ENCODE results near the gene NCAPH2. TPM values are rescaled to one million over a fixed set of nuclear protein-coding genes. Genes with fewer than 3 reads are reported as not detected.
A peak's percentile ranks its signal among the peaks of the same experiment; 100 is the strongest.
"Not testable (repeated sequence)": the region's sequence is repeated elsewhere in the genome, so short reads cannot be mapped to it uniquely, and the experiment has no call there.

NCAPH2 gene
- total RNA-seq, 2 donors from 2014 or later, result 121 to 130 TPM

- Mint-ChIP-seq H3K36me3 (peaks cover 13 to 40% of the 10 kb centered on the region in 2 donors), H3K27ac (no peak overlapping the region), H3K9me3 (no peaks in the 10 kb centered on the region)
- ATAC-seq (no peak), DNase-seq (ENCODE audit: low spot score in 2 of 2) (peak in 1 of 2 donors; percentile 71)
Measured at GRCh38 chr22:50529416-50529896, 21.4 kb downstream of the NCAPH2 start.

GRCh38 chr22:50529897-50530579 lies 22.0 kb downstream of the NCAPH2 start, which contains the start of gene TYMP:
Gene TYMP, minus strand, starts transcription at chr22:50530012. Its CDS starts 303 bp downstream, at chr22:50529709.
- peaks cover 9 to 34% of the 10 kb centered on the region in 2 donors for H3K36me3 Mint-ChIP-seq
- H3K27ac Mint-ChIP-seq, result peak within 1 kb of the TSS; percentile 99
- H3K9me3 Mint-ChIP-seq, result no peaks in the 10 kb centered on the region
- DNase-seq (ENCODE audit: low spot score in 2 of 2), result peak; percentile 79 to 84
- peak; percentile 19 to 34 for ATAC-seq

GRCh38 chr22:50530580-50530876 lies 22.5 kb downstream of the NCAPH2 start:
- no peaks in the 10 kb centered on the region for H3K9me3 Mint-ChIP-seq
- peak in 1 of 2 donors; percentile 2 for ATAC-seq
- H3K27ac Mint-ChIP-seq, result peak overlapping the region; percentile 97 to 99
- peaks cover 9 to 34% of the 10 kb centered on the region in 2 donors for H3K36me3 Mint-ChIP-seq
- DNase-seq (ENCODE audit: low spot score in 2 of 2), result no peak

GRCh38 chr22:50530877-50531545 lies 23.0 kb downstream of the NCAPH2 start:
- peaks cover 9 to 34% of the 10 kb centered on the region in 2 donors for H3K36me3 Mint-ChIP-seq
- ATAC-seq, result peak; percentile 48 to 50
- peak overlapping the region; percentile 99 for H3K27ac Mint-ChIP-seq

GRCh38 chr22:50531546-50531961 lies 23.5 kb downstream of the NCAPH2 start:
- peaks cover 9 to 34% of the 10 kb centered on the region in 2 donors for H3K36me3 Mint-ChIP-seq
- DNase-seq (ENCODE audit: low spot score in 2 of 2) (peak in 1 of 2 donors; percentile 79), ATAC-seq (peak; percentile 55 to 63)
- no peaks in the 10 kb centered on the region for H3K9me3 Mint-ChIP-seq
- H3K27ac Mint-ChIP-seq, result peak overlapping the region; percentile 99

More at GRCh38 chr22:50530877-50531545, 23.0 kb downstream of the NCAPH2 start:
- peak; percentile 81 for DNase-seq (ENCODE audit: low spot score in 2 of 2)
- H3K9me3 Mint-ChIP-seq, result no peaks in the 10 kb centered on the region

- Mint-ChIP-seq H3K36me3 (peaks cover 9 to 29% of the 10 kb centered on the region in 2 donors), H3K9me3 (no peaks in the 10 kb centered on the region), H3K27ac (peak overlapping the region; percentile 94 to 99)
- ATAC-seq, result peak in 1 of 2 donors; percentile 5
- DNase-seq (ENCODE audit: low spot score in 2 of 2), result no peak
Measured at GRCh38 chr22:50531962-50532674, 24.1 kb downstream of the NCAPH2 start.

- H3K9me3 Mint-ChIP-seq, result no peaks in the 10 kb centered on the region
- H3K36me3 Mint-ChIP-seq, result peaks cover 9 to 22% of the 10 kb centered on the region in 2 donors
- ATAC-seq (no peak), DNase-seq (ENCODE audit: low spot score in 2 of 2) (no peak)
- peak overlapping the region; percentile 94 to 99 for H3K27ac Mint-ChIP-seq
Measured at GRCh38 chr22:50532824-50533796, 25.1 kb downstream of the NCAPH2 start.

GRCh38 chr22:50533856-50534711 lies 26.1 kb downstream of the NCAPH2 start:
- ATAC-seq; H3K9me3 Mint-ChIP-seq; DNase-seq (ENCODE audit: low spot score in 2 of 2): not testable (repeated sequence)
- Mint-ChIP-seq H3K36me3 (peaks cover 9 to 20% of the 10 kb centered on the region in 2 donors), H3K27ac (peak overlapping the region; percentile 89 to 99)

GRCh38 chr22:50535113-50535512 lies 27.1 kb downstream of the NCAPH2 start:
- peaks cover 9 to 20% of the 10 kb centered on the region in 2 donors for H3K36me3 Mint-ChIP-seq

GRCh38 chr22:50536226-50536625 lies 28.2 kb downstream of the NCAPH2 start:
- H3K27ac Mint-ChIP-seq, result peak overlapping the region in 1 of 2 donors; percentile 72
- no peaks in the 10 kb centered on the region for H3K9me3 Mint-ChIP-seq
- DNase-seq (ENCODE audit: low spot score in 2 of 2) (no peak), ATAC-seq (no peak)
- H3K36me3 Mint-ChIP-seq, result peaks cover 5 to 20% of the 10 kb centered on the region in 2 donors

More at GRCh38 chr22:50535113-50535512, 27.1 kb downstream of the NCAPH2 start:
- ATAC-seq (no peak), DNase-seq (ENCODE audit: low spot score in 2 of 2) (no peak)
- Mint-ChIP-seq H3K27ac (no peak overlapping the region), H3K9me3 (no peaks in the 10 kb centered on the region)

GRCh38 chr22:50537765-50538164 lies 29.7 kb downstream of the NCAPH2 start:
- Mint-ChIP-seq H3K9me3 (peaks cover 0 to 4% of the 10 kb centered on the region in 2 donors), H3K36me3 (peaks cover 4 to 25% of the 10 kb centered on the region in 2 donors), H3K27ac (peak overlapping the region; percentile 97 to 100)
- ATAC-seq (no peak), DNase-seq (ENCODE audit: low spot score in 2 of 2) (no peak)

- DNase-seq (ENCODE audit: low spot score in 2 of 2), result no peak
- H3K27ac Mint-ChIP-seq, result peak overlapping the region; percentile 97 to 100
Measured at GRCh38 chr22:50540381-50540780, 32.4 kb downstream of the NCAPH2 start.

GRCh38 chr22:50541667-50542026 lies 33.6 kb downstream of the NCAPH2 start:
- peak overlapping the region; percentile 97 to 100 for H3K27ac Mint-ChIP-seq
- ATAC-seq (peak; percentile 39 to 49), DNase-seq (ENCODE audit: low spot score in 2 of 2) (peak in 1 of 2 donors; percentile 49)
- H3K9me3 Mint-ChIP-seq, result not testable (repeated sequence)
- peaks cover 0 to 17% of the 10 kb centered on the region in 2 donors for H3K36me3 Mint-ChIP-seq

More at GRCh38 chr22:50540381-50540780, 32.4 kb downstream of the NCAPH2 start:
- no peak for ATAC-seq
- peaks cover 0 to 17% of the 10 kb centered on the region in 2 donors for H3K36me3 Mint-ChIP-seq
- peaks cover 0 to 4% of the 10 kb centered on the region in 2 donors for H3K9me3 Mint-ChIP-seq

- H3K9me3 Mint-ChIP-seq, result peaks cover 0 to 4% of the 10 kb centered on the region in 2 donors
- peak in 1 of 2 donors; percentile 55 for DNase-seq (ENCODE audit: low spot score in 2 of 2)
- peak overlapping the region; percentile 97 to 100 for H3K27ac Mint-ChIP-seq
- peak; percentile 39 to 44 for ATAC-seq
- peaks cover 0 to 17% of the 10 kb centered on the region in 2 donors for H3K36me3 Mint-ChIP-seq
Measured at GRCh38 chr22:50542416-50542927, 34.4 kb downstream of the NCAPH2 start.

Measured in activated naive CD4-positive, alpha-beta T cell treated with anti-CD3 and anti-CD28 coated beads, Interleukin-2, amount 50 U/mL, for 72 hours (primary cell).